COLO829 (cell line): ENCODE data around the gene CLK3.

ENCODE experiments used
- DNase-seq: peaks from one replicate; pipeline ENCODE4 v3.0.0; 2012; ENCODE audit warnings: low spot score

CLK3 gene

GRCh38 chr15:74603789-74604705 lies 11.6 kb upstream of the CLK3 start:
- no peak for DNase-seq

DNA sequence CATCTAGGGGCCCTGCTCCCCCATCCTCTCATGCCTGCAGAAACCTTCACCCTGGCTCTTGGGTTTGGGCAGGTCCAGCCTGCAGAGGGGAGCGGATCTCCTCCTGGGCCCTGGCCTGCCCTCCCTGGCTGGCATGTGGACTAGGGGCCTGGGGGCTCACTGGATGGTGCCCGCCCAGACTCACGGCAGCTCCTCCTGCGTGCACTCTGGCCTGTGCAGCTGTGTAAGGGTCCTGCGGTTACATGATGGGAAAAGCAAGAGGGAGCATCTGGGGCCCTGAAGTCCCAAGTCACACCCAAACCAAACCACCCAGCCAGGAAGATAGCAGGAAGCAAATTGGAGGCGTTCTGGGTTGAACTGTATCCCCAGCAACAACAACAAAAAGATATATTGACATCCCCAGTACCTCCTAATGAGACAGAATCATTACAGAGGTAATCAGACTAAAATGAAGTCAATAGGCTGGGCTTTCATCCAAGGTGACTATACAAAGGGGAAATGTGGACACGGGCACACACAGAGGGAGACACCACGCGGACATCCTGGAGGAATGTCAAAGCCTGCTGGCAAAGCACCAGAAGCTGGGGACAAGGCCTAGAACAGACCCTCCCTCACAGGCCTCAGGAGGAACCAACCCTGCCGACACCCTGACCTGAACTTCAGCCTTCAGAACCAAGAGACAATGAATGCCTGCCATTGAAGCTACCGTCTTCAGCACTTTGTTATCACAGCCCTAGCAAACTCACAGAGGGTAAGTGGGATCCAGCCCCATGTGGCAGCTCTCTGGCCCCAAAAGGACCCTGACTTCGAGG lies 10.4 kb upstream of the CLK3 start:
- no peak for DNase-seq

- DNase-seq = no peak
Measured at GRCh38 chr15:74605795-74606150, 9.9 kb upstream of the CLK3 start.

GRCh38 chr15:74608786-74609185 lies 6.8 kb upstream of the CLK3 start:
- no peak for DNase-seq

DNA sequence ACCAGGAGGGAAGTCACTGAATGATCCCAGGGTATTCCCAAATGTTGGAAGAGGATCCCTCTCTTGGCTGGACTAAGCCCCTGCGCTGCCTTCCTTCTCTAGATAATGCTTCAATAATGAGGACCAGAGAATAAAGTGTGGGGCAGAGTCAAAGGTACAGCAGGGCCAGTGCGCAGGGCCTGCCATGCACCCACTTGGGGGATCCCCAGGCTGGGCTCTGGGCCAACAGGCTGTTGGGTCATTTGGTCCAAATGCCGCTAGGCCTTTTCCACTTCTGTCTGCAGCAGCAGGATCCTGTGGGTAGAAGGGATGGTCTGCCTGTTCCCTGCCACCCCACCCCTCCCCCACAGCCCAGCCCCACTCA lies 5.7 kb upstream of the CLK3 start:
- no peak for DNase-seq

GRCh38 chr15:74610302-74610951 lies 5.2 kb upstream of the CLK3 start:
- DNase-seq = no peak

- DNase-seq = no peak
Measured at GRCh38 chr15:74611341-74611740, 4.3 kb upstream of the CLK3 start.

DNA sequence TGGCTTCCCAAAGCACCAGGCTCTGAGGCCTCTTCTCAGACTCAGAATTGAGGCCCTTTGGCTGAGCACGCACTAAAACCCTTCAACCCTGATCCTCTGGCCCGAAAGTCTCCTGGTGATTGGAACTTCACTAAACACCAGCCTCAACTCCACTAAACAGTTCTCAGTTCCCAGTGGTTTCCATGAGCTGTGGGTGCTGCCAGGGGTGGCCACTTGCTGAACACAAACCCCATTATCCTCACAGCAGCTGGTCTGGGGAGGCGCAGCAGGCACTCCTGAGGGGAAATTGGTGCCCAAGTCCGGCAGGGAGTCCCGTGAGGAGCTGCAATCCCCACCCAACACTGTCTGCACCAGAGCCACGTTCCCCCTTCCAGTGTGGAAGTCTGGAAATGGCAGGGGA lies 3.8 kb upstream of the CLK3 start:
- DNase-seq = no peak

DNA sequence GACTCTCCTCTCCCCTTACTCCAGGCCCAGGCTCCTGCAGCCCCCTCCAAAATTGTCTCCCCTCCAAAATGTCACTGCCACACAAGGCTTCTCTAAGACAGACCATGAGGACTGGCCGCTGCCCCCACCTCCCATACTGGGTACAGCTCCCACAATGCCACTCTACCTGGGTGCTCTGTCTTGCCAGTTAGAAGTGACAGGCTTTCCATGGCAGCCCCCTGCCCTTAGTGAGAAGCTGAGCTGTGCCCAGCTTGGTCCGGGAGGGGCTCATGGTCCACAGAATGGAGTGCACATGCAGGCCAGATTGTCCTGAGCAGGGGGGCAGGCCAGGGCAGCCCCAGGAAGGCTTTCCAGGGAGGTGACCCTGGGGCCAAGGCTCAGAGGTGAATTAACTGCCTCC lies 3.0 kb upstream of the CLK3 start:
- DNase-seq = no peak

GRCh38 chr15:74613089-74613952 lies 2.3 kb upstream of the CLK3 start:
- DNase-seq = no peak

DNA sequence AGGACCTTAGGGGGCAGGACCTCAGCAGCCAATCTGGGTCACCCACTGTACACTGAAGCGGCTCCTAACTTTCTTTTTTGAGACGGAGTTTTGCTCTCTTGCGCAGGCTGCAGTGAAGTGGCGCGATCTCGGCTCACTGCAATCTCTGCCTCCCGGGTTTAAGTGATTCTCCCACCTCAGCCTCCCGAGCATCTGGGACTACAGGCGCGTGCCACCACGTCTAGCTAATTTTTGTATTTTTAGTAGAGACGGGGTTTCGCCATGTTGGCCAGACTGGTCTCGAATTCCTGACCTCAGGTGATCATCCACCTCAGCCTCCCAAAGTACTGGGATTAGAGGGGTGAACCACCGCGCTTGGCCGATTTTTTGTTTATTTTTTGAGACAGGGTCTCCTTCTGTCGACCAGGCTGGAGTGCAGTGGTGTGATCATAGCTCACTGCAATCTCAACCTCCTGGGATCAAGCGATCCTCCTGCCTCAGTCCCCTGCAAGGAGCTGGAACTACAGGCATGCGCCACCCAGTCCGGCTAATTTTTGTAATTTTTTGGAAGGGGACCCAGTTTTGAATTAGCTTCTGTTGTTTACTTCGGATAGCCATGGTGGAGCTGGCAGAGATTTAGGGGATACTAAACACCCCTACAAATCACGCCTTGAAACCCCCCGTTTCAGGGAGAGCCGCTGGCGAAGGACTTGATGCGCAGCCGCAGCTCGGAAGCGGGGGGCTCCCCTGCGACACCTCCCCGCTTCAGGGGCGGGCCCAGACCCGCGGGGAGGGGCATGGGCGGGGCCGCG lies 1.5 kb upstream of the CLK3 start:
- no peak for DNase-seq

DNA sequence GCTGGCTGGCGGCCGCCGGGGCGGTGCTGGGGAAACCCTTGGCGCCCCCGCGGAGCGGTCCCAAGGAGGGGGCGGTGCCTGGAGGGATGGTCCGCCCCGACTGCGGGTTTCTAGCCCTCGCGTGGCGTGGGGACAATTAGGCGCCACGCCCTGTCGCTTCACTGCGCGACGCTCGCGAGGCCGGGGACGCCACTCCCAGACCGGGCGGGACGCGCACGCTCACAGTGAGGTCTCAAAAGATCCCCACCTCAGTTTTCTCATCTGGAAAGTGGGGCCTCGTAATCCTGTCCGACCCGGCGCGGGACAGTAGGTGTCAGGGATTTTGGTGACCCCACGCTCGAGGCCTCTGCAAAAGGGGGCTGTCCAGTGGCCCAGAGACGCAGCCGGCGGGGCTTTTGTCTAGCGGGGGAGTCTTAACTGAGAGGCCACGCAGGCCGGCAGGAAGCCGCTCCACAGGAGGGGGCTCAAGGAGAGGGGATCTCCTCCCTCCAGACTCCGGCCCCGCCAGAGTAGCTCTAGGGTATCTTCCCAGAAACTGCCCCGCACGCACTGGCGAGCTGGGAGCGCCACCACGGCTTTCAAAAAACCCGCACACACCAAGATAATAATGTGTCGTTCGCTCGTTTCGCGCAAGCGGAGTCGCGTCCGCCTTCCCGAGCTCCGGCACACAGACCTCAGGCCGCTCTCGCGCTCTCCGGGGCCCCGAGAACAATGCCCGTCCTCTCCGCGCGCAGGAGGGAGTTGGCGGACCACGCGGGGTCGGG lies 710 bp upstream of the CLK3 start:
- DNase-seq = peak; percentile 38

DNA sequence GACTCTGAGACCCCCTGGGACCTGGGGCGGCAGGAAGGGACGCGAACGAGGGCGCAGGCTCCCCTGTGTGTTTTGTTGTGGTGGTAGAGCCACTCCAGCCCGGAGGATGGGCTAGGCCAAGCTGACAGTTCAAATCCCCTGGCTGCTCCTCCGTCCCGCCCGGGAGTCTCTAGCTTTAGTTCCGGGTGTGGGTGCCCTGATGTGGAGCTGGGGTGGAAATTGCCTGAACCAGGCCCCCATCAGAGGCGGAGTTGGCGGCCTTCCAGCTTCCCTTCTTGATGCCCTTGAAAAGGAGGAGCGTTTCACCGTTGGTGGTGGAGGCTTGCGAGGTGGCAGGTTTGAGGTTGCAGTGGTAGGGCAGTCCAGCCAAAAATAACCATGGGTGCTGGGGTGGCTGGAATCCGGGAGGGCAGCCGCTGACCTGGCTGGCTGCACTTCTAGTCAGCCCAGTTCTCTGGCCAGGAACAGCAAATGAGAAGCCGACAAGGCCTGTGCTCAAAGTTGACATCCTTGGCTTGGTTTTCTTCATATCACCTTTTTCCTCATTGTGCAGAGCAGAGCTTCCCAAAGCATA lies 817 bp downstream of the CLK3 start:
- no peak for DNase-seq

- no peak for DNase-seq
Measured at GRCh38 chr15:74616996-74617395, 1.4 kb downstream of the CLK3 start.

GRCh38 chr15:74618841-74619596 lies 3.4 kb downstream of the CLK3 start:
- DNase-seq = peak; percentile 35

- DNase-seq = no peak
Measured at GRCh38 chr15:74619916-74620635, 4.4 kb downstream of the CLK3 start.

DNA sequence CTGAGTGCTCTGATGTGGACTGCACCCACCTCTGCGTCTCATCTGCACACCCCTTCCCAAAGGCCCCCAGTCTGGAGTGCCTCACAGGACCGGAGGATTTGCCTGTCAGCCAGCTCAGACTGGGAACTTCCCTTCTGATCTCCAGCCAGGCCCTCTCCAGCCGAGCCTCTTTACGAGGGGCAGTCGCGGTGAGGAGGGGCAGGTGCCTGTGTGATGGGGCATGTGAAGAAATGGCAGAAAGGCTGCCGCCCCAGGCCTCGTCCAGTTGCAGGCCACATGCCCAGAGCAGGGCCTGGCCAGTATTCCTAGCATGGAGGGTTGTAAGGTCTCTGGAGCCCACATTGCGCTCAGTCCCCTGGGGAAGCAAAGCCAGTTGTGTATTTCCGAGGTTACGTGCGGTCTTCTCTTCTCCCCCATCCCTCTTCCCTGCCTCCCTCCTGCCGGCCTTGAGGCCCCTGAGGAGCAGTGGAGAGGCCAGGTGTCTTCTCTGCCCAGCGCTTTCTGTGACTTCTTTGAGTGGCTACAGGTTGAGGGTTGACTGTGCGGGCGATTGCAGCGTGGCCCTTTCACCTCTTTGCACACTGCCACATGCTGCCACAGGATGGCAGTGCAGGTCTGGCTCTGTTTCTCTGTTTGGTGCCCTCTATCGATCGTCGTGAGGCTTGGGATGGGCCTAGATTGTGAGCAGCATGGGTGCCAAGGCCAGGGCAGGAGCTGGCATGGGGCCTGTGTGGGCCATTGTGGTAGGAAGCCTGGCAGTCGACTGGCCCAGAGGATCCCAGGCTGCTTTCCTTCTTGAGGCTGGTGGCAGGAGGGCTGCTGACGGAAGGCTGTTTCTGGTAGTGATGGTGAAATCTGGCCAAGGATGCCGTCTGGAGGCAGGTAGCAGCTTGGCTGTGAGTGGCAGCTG lies 5.3 kb downstream of the CLK3 start:
- DNase-seq = peak; percentile 62
